Measurements from ENCODE around the gene MMAB.

MMAB gene

DNA sequence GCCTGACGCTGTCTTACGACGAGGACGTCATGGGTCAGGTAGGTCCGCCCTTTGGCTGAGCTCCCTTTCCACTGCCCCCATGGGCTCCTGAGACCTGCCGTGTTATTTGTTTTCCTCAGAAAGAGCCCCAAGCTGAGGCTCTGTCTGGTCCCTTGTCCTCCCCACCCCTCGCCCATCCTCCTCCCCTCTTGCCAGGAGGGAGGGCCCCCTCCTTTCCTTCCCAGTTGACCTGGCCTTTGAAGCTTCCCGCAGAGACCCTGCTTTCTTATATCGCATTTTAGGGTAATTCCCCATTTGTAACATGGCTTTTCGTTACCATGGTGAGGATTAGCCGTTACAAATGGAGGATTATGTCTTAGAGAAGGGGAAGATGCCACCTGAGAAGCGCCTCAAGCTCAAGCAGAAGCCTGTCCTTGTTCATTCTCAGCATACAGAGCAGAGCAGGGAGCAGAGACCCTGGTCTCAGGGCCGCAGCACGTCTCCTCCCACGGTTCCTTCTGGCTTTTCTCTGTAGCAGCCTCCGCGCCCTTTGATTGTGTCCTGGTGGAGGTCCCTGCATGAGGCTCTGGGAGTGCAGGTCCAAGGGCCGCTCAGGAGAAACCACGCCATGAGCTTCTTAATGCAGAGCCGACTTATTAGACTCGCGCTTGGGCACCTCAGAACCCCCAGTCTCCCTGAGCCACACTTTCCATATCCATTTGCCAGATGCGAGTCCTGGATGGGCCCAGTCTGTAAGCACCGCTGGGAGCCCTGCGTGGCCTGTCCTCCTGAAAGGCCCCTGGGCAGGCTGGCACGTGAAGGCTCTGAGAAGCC is 48.6 kb downstream of the MMAB start:
- TF ChIP-seq TARDBP (IDR thresholded peaks at IDR 0.05): no peak
- no peak for TF ChIP-seq CTBP1 (IDR thresholded peaks at IDR 0.05; ENCODE audit: borderline replicate concordance)
- no peak for TF ChIP-seq SP1 (IDR thresholded peaks at IDR 0.05)
- TF ChIP-seq HDGF (IDR thresholded peaks at IDR 0.05; ENCODE audit: borderline replicate concordance): no peak
- TF ChIP-seq, protein P1, sequence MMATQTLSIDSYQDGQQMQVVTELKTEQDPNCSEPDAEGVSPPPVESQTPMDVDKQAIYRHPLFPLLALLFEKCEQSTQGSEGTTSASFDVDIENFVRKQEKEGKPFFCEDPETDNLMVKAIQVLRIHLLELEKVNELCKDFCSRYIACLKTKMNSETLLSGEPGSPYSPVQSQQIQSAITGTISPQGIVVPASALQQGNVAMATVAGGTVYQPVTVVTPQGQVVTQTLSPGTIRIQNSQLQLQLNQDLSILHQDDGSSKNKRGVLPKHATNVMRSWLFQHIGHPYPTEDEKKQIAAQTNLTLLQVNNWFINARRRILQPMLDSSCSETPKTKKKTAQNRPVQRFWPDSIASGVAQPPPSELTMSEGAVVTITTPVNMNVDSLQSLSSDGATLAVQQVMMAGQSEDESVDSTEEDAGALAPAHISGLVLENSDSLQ (IDR thresholded peaks at IDR 0.05): no peak
- TF ChIP-seq ARNT (IDR thresholded peaks at IDR 0.05): no peak
- no peak for TF ChIP-seq BHLHE40 (IDR thresholded peaks at IDR 0.05; ENCODE audit: borderline replicate concordance)
- TF ChIP-seq ELF4 (IDR thresholded peaks at IDR 0.05): no peak
- TF ChIP-seq FOXM1 (IDR thresholded peaks at IDR 0.05; ENCODE audit: borderline replicate concordance): no peak
- no peak for TF ChIP-seq LEF1 (IDR thresholded peaks at IDR 0.05; ENCODE audit: borderline replicate concordance)
- TF ChIP-seq NFRKB (IDR thresholded peaks at IDR 0.05): no peak
- no peak for TF ChIP-seq L3MBTL2 (conservative IDR thresholded peaks at IDR 0.05)
- CTCF ChIA-PET: no interaction called here
- POLR2A ChIA-PET: no interaction called here
- no peak for DNase-seq (ENCODE audit: extremely low spot score)

DNA sequence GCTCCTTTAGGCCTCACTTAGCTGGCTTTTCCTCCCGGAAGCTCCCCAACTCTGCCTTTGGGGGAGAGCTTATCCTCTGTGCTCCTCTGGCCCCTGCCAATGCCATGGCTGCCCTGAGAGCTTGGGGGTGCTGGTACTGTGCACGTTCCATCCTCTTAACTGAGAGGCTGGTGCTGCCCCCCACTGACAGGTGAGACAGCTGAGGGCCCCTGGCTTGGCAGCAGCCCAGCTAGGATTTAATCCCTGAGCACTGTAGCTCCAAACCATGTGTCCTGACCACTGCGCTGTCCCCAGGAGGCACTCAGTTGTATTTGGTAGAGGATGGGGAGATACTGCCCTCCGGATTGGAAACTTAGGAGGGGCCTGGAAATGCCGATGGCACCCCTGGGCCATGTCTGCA is 49.8 kb downstream of the MMAB start:
- ChIA-PET POLR2A (no interaction called here), CTCF (no interaction called here)
- TF ChIP-seq FOXK2 (IDR thresholded peaks at IDR 0.05) (no peak), LEF1 (IDR thresholded peaks at IDR 0.05; ENCODE audit: borderline replicate concordance) (no peak), HDGF (IDR thresholded peaks at IDR 0.05; ENCODE audit: borderline replicate concordance) (no peak), SUZ12 (IDR thresholded peaks at IDR 0.05) (no peak), FOXA1 (IDR thresholded peaks at IDR 0.05) (no peak), SP1 (IDR thresholded peaks at IDR 0.05) (no peak), NFRKB (IDR thresholded peaks at IDR 0.05) (no peak), ZNF384 (IDR thresholded peaks at IDR 0.05) (no peak), CTBP1 (IDR thresholded peaks at IDR 0.05; ENCODE audit: borderline replicate concordance) (no peak), ELF4 (IDR thresholded peaks at IDR 0.05) (no peak), TARDBP (IDR thresholded peaks at IDR 0.05) (no peak), BHLHE40 (IDR thresholded peaks at IDR 0.05; ENCODE audit: borderline replicate concordance) (no peak), L3MBTL2 (conservative IDR thresholded peaks at IDR 0.05) (no peak), ARNT (IDR thresholded peaks at IDR 0.05) (no peak), FOXM1 (IDR thresholded peaks at IDR 0.05; ENCODE audit: borderline replicate concordance) (no peak)
- TF ChIP-seq, protein P1 (IDR thresholded peaks at IDR 0.05): no peak
- DNase-seq (ENCODE audit: extremely low spot score): no peak

DNA sequence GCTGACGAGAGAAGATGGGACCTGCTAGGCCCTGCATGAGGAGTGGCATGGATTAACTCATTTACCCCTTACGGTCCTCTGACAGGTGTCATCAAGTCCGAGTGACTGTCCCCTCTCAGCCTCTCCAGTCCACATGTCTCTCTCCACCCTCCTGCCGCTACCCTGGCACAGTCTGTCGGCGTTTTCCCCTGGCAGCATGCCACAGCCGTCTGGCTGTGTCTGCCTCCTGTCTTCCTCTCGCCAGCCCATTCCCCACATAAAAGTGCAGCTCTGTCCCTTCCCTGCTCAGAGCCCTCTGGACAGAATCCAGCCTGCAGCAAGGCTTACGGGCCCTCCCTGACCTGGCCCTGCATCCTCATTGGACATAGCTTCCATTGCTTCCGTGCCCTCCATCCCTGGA is 50.2 kb downstream of the MMAB start:
- TF ChIP-seq ZNF384 (IDR thresholded peaks at IDR 0.05): no peak
- no peak for TF ChIP-seq ELF4 (IDR thresholded peaks at IDR 0.05)
- no peak for TF ChIP-seq LEF1 (IDR thresholded peaks at IDR 0.05; ENCODE audit: borderline replicate concordance)
- TF ChIP-seq BHLHE40 (IDR thresholded peaks at IDR 0.05; ENCODE audit: borderline replicate concordance): no peak
- TF ChIP-seq FOXA1 (IDR thresholded peaks at IDR 0.05): no peak
- ChIA-PET POLR2A (no interaction called here), CTCF (interaction anchor here (0.6 kb wide), 1 partner anchor 155 kb away, joined by 5 read pairs; no protein-coding TSS in a partner anchor)
- no peak for DNase-seq (ENCODE audit: extremely low spot score)

DNA sequence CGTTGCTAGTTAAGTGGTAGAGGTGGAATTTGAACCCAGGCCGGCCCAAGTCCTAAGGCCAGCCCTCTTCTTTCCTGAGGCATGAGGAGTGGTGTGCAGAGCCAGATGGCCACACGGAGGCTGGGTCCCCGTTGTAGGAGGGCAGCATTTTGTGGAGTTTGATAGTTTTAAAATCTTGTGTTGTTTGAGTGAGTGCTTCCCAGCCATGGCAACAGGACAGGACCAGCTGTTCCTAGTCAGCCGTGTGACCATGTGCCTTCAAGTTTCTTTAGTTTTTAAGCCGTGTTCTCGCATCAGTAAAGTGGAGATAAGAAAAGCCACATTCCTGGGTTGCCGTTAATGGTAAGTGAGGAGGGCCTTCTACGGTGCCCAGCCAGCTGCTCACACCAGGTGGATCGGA is 51.5 kb downstream of the MMAB start:
- ChIA-PET CTCF (no interaction called here), POLR2A (no interaction called here)
- TF ChIP-seq ELF4 (IDR thresholded peaks at IDR 0.05) (no peak), HDGF (IDR thresholded peaks at IDR 0.05; ENCODE audit: borderline replicate concordance) (no peak), BHLHE40 (IDR thresholded peaks at IDR 0.05; ENCODE audit: borderline replicate concordance) (no peak), CTBP1 (IDR thresholded peaks at IDR 0.05; ENCODE audit: borderline replicate concordance) (no peak), SP1 (IDR thresholded peaks at IDR 0.05) (no peak), TARDBP (IDR thresholded peaks at IDR 0.05) (no peak), L3MBTL2 (conservative IDR thresholded peaks at IDR 0.05) (no peak), FOXA1 (IDR thresholded peaks at IDR 0.05) (no peak), LEF1 (IDR thresholded peaks at IDR 0.05; ENCODE audit: borderline replicate concordance) (no peak), SUZ12 (IDR thresholded peaks at IDR 0.05) (no peak), ARNT (IDR thresholded peaks at IDR 0.05) (no peak), NFRKB (IDR thresholded peaks at IDR 0.05) (no peak), ZNF384 (IDR thresholded peaks at IDR 0.05) (no peak), FOXM1 (IDR thresholded peaks at IDR 0.05; ENCODE audit: borderline replicate concordance) (no peak), FOXK2 (IDR thresholded peaks at IDR 0.05) (no peak)
- TF ChIP-seq, protein P1 (IDR thresholded peaks at IDR 0.05): no peak
- no peak for DNase-seq (ENCODE audit: extremely low spot score)

DNA sequence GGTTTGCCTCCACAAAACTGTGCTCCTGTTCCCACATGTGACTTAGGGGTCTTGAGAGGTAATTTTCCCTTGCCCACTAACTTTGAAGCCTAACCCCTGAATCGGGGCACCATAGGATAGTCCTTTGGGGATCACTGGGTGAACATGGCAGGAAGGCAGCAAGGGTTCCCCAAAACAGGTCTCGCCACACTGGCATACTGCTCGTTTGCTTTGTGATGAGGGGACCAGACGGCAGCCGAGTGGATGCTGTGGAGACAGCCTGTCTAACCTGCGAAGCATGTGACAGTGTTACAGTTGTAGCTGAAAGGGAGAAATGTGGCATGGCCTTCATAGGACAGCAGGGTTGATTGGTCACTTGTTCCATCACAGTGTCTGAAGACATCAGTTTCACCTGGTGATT is 53.5 kb downstream of the MMAB start:
- ChIA-PET POLR2A (no interaction called here), CTCF (interaction anchor here (0.6 to 1.1 kb wide), 2 partner anchors 243 to 254 kb away, joined by 3 read pairs; no protein-coding TSS in a partner anchor)
- no peak for TF ChIP-seq LEF1 (IDR thresholded peaks at IDR 0.05; ENCODE audit: borderline replicate concordance)
- no peak for TF ChIP-seq FOXK2 (IDR thresholded peaks at IDR 0.05)
- no peak for TF ChIP-seq ZNF384 (IDR thresholded peaks at IDR 0.05)
- TF ChIP-seq HDGF (IDR thresholded peaks at IDR 0.05; ENCODE audit: borderline replicate concordance): no peak
- no peak for TF ChIP-seq SUZ12 (IDR thresholded peaks at IDR 0.05)
- TF ChIP-seq TARDBP (IDR thresholded peaks at IDR 0.05): no peak
- no peak for TF ChIP-seq ELF4 (IDR thresholded peaks at IDR 0.05)
- TF ChIP-seq ARNT (IDR thresholded peaks at IDR 0.05): no peak
- no peak for TF ChIP-seq BHLHE40 (IDR thresholded peaks at IDR 0.05; ENCODE audit: borderline replicate concordance)
- no peak for TF ChIP-seq FOXM1 (IDR thresholded peaks at IDR 0.05; ENCODE audit: borderline replicate concordance)
- TF ChIP-seq L3MBTL2 (conservative IDR thresholded peaks at IDR 0.05): no peak
- TF ChIP-seq NFRKB (IDR thresholded peaks at IDR 0.05): no peak
- TF ChIP-seq CTBP1 (IDR thresholded peaks at IDR 0.05; ENCODE audit: borderline replicate concordance): no peak
- TF ChIP-seq SP1 (IDR thresholded peaks at IDR 0.05): no peak
- TF ChIP-seq FOXA1 (IDR thresholded peaks at IDR 0.05): no peak
- TF ChIP-seq, protein P1 (IDR thresholded peaks at IDR 0.05): no peak
- no peak for DNase-seq (ENCODE audit: extremely low spot score)
